Activated T-helper 17 cell treated with anti-CD3 and anti-CD28 coated beads, Interleukin-2, amount 50 U/mL, for 72 hours (primary cell): ENCODE results near the gene ZDHHC12. TPM values are rescaled to one million over a fixed set of nuclear protein-coding genes. Genes with fewer than 3 reads are reported as not detected.
A peak's percentile ranks its signal among the peaks of the same experiment; 100 is the strongest.

Source experiments
- ATAC-seq: fragments of 150-1000 bp; cut with Tn5 transposase; replicated peaks from 2 replicates; pipeline ENCODE4 v1.10.0; 2021; ENCODE audit warnings: mild to moderate bottlenecking, moderate library complexity
- H3K27ac Mint-ChIP-seq: one replicate; pipeline ENCODE4 v1.8.0; 2022; ENCODE audit warnings: mixed read lengths
- H3K27me3 Mint-ChIP-seq: one replicate; pipeline ENCODE4 v1.8.0; 2022; ENCODE audit warnings: mixed read lengths
- H3K36me3 Mint-ChIP-seq: one replicate; pipeline ENCODE4 v1.8.0; 2022; ENCODE audit warnings: low read depth, mild to moderate bottlenecking, mixed read lengths
- H3K4me1 Mint-ChIP-seq: one replicate; pipeline ENCODE4 v1.8.0; 2022; ENCODE audit warnings: mixed read lengths
- H3K4me3 Mint-ChIP-seq: one replicate; pipeline ENCODE4 v1.8.0; 2022; ENCODE audit warnings: mild to moderate bottlenecking, mixed read lengths
- H3K9me3 Mint-ChIP-seq: one replicate; pipeline ENCODE4 v1.8.0; 2022; ENCODE audit warnings: mixed read lengths
- total RNA-seq, 2 donors: library from RNA; stranded (reverse); gene quantifications; one replicate each; pipeline ENCODE4 v1.2.3, GENCODE V29; 2022

Gene ZDHHC12
- total RNA-seq, 2 donors from 2014 or later: 44.8 to 60.9 TPM

DNA sequence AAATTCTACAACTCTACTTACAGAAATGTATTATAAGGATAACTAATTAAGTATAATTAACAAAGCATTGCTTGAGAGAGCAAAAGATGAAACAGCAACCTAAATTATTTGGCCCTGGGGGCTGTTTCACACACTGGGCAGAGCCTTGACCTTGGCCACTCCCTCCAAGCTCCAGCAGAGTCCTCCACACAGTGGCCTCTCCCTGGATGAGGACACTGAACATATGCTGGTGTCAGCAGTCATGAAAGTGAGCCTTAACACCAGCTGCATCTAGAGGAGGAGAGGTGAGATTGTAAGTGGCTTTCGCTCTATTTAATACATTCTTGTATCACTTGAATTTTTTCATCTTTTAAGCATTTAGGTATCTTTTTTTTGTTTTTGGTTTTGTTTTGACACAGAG lies 23.3 kb upstream of the ZDHHC12 start:
- Mint-ChIP-seq H3K36me3 (peaks cover 3% of the 10 kb centered on the region), H3K27me3 (no peaks in the 10 kb centered on the region), H3K27ac (no peak overlapping the region), H3K9me3 (no peaks in the 10 kb centered on the region), H3K4me3 (no peak overlapping the region), H3K4me1 (no peaks in the 10 kb centered on the region)
- no peak for ATAC-seq

GRCh38 chr9:128743421-128743820 lies 19.5 kb upstream of the ZDHHC12 start:
- Mint-ChIP-seq H3K4me1 (no peaks in the 10 kb centered on the region), H3K27me3 (no peaks in the 10 kb centered on the region), H3K4me3 (no peak overlapping the region), H3K9me3 (no peaks in the 10 kb centered on the region), H3K36me3 (peaks cover 6% of the 10 kb centered on the region), H3K27ac (no peak overlapping the region)
- no peak for ATAC-seq

DNA sequence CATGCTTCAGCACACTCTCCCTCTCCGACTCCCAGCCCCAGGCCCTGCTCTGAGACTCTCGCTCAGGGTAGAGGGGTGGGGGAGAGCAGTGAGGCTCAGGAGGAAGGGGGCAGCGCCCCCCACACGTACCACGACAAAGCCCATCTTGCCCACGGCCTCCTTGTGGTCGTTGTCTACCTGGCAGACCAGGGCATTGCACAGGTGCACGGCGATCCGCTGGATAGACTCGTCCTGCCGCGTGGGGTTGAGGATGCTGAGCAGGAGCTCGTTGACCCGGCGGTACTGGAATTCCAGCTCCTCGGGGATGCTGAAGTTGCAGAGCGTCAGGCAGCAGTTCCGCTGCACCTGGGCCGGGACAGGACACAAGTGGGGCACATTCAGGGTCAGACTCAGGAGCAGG lies 18.5 kb upstream of the ZDHHC12 start:
- Mint-ChIP-seq H3K4me1 (no peaks in the 10 kb centered on the region), H3K27ac (no peak overlapping the region), H3K4me3 (no peak overlapping the region), H3K36me3 (peaks cover 9% of the 10 kb centered on the region), H3K9me3 (no peaks in the 10 kb centered on the region), H3K27me3 (no peaks in the 10 kb centered on the region)
- ATAC-seq: no peak

DNA sequence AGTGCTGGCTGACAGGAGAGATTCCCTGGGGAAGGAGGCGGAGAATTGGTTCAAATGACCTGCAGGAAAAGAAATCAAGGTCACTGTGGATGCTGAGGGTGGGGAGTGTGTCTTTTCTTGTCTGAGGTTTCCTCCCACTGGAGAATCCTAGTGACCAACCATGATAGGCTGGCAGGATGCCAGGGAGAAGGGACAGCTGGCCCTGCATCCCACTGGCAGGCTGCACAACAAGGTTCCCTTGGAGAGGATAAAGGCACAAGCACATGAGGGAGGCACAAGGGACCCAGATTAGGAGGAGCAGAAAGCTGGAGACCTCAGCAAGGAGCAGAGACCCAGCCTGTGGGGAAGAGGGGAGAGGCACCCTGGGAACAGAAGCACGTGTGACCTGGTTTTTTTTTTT lies 11.4 kb upstream of the ZDHHC12 start:
- Mint-ChIP-seq H3K4me1 (peaks cover 4% of the 10 kb centered on the region), H3K27me3 (no peaks in the 10 kb centered on the region), H3K27ac (peak overlapping the region; percentile 60), H3K36me3 (peaks cover 31% of the 10 kb centered on the region), H3K4me3 (no peak overlapping the region), H3K9me3 (no peaks in the 10 kb centered on the region)
- no peak for ATAC-seq

DNA sequence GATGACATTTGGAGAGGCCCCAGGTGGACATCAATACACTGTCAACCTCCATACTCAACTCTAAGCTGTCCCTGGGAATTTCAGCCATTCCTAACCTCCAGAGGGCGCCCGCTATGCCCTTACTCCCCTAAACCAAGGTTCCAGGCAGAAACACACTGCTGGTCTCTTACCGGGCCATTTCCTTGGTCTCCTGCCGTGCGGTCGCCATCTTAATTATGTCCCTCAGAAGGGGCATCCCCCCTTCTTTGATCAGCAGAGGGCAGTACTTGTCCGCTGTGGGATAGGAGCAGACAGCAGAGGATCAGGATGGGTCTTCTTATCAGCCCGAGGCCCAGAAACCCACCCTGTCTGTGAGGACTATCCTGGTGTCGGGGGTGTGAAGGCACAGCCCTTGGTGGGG lies 9.3 kb upstream of the ZDHHC12 start:
- Mint-ChIP-seq H3K4me3 (no peak overlapping the region), H3K27me3 (no peaks in the 10 kb centered on the region), H3K9me3 (no peaks in the 10 kb centered on the region), H3K4me1 (peaks cover 4% of the 10 kb centered on the region), H3K27ac (no peak overlapping the region), H3K36me3 (peaks cover 31% of the 10 kb centered on the region)
- no peak for ATAC-seq

GRCh38 chr9:128732576-128732975 lies 8.6 kb upstream of the ZDHHC12 start:
- Mint-ChIP-seq H3K36me3 (peaks cover 30% of the 10 kb centered on the region), H3K4me3 (no peak overlapping the region), H3K27ac (no peak overlapping the region), H3K9me3 (no peaks in the 10 kb centered on the region), H3K4me1 (peaks cover 4% of the 10 kb centered on the region), H3K27me3 (no peaks in the 10 kb centered on the region)
- ATAC-seq: no peak

GRCh38 chr9:128731691-128732090 lies 7.8 kb upstream of the ZDHHC12 start:
- Mint-ChIP-seq H3K4me3 (no peak overlapping the region), H3K36me3 (peaks cover 24% of the 10 kb centered on the region), H3K27me3 (no peaks in the 10 kb centered on the region), H3K27ac (no peak overlapping the region), H3K4me1 (peaks cover 4% of the 10 kb centered on the region), H3K9me3 (no peaks in the 10 kb centered on the region)
- ATAC-seq: no peak

DNA sequence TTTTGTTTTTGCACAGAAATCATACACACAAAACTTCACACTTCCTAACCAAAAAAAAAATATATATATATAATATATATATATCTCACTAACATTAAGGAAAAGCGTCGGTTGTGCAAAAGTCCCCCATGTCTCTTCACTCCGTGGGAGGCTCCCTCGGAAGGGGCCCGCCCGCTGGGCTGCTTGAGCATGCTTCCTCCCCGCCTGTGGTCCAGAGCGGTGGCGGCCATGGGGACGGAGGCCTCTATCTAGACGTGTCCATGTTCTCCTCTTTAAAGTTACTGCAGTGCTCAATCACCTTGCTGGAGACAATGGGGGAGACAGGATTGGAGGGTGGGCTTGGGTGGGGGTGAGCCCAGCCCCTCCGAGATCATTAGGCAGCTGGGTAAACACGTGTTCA lies 7.2 kb upstream of the ZDHHC12 start:
- H3K27ac Mint-ChIP-seq: no peak overlapping the region
- H3K36me3 Mint-ChIP-seq: peaks cover 24% of the 10 kb centered on the region
- ATAC-seq: no peak
- peaks cover 4% of the 10 kb centered on the region for H3K4me1 Mint-ChIP-seq
- no peaks in the 10 kb centered on the region for H3K27me3 Mint-ChIP-seq
- H3K4me3 Mint-ChIP-seq: no peak overlapping the region
- no peaks in the 10 kb centered on the region for H3K9me3 Mint-ChIP-seq

GRCh38 chr9:128729766-128730517 lies 6.0 kb upstream of the ZDHHC12 start:
- H3K4me1 Mint-ChIP-seq: peaks cover 7% of the 10 kb centered on the region
- H3K9me3 Mint-ChIP-seq: no peaks in the 10 kb centered on the region
- no peaks in the 10 kb centered on the region for H3K27me3 Mint-ChIP-seq
- peak overlapping the region; percentile 38 for H3K27ac Mint-ChIP-seq
- H3K4me3 Mint-ChIP-seq: no peak overlapping the region
- peaks cover 18% of the 10 kb centered on the region for H3K36me3 Mint-ChIP-seq
- no peak for ATAC-seq

- Mint-ChIP-seq H3K27me3 (no peaks in the 10 kb centered on the region), H3K4me1 (peaks cover 9% of the 10 kb centered on the region), H3K36me3 (peaks cover 18% of the 10 kb centered on the region), H3K4me3 (no peak overlapping the region), H3K9me3 (no peaks in the 10 kb centered on the region), H3K27ac (peak overlapping the region; percentile 38)
- ATAC-seq: no peak
Measured at GRCh38 chr9:128729302-128729701, 5.4 kb upstream of the ZDHHC12 start.

- Mint-ChIP-seq H3K9me3 (no peaks in the 10 kb centered on the region), H3K27me3 (no peaks in the 10 kb centered on the region), H3K36me3 (peaks cover 15% of the 10 kb centered on the region), H3K4me3 (no peak overlapping the region), H3K4me1 (peaks cover 9% of the 10 kb centered on the region), H3K27ac (no peak overlapping the region)
- ATAC-seq: no peak
Measured at GRCh38 chr9:128728298-128728697, 4.4 kb upstream of the ZDHHC12 start.

DNA sequence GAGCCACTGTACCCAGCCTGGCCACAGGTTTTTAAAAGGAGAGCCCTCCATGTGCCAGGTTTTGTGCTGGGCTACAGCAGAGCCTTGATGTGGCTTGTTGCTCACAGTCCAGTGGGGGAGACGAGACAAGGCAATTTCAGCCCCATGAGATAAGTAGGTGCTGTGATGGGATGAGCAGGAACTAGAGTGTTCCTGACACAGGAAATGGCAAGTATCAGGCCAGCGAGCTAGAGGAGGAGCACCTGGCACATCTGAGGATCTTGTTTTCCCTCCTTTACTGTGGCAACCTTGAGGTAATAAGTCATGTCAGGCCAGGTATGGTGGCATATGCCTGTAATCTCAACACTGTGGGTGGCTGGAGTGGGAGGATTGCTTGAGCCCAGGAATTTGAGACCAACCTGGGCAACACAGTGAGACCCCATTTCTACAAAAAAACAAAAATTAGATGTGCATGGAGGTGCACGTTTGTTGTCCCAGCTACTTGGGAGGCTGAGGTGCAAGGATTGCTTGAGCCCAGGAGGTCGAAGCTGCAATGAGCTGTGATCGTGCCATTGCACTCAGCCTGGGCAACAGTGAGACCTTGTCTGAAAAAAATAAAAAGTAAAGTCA lies 3.8 kb upstream of the ZDHHC12 start:
- ATAC-seq: no peak
- H3K9me3 Mint-ChIP-seq: no peaks in the 10 kb centered on the region
- no peaks in the 10 kb centered on the region for H3K27me3 Mint-ChIP-seq
- H3K4me1 Mint-ChIP-seq: peaks cover 12% of the 10 kb centered on the region
- H3K4me3 Mint-ChIP-seq: no peak overlapping the region
- H3K36me3 Mint-ChIP-seq: peaks cover 11% of the 10 kb centered on the region
- peak overlapping the region; percentile 74 for H3K27ac Mint-ChIP-seq

DNA sequence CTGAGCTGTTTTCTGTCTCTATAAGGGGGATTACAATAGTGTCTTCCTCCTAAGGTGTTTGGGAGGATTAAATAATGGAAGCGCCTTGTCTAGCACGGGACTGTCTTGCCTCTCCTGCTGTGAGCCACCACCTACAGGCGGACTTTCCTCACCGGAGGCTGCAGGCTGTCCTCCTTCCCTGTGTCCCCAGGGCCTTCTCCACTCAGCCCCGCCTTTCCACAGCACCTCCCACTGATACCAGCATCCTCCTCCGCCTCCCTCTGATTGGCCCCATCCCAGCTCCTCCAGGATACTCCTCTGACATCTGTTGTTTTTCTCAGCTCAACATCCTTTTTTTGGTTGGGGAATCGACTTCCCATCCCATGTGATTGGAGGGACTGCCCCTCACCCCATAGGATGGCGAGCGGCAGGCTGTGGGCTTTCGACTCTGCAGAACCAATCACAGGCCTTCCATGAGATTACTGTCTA lies 851 bp upstream of the ZDHHC12 start:
- ATAC-seq: peak; percentile 57
- Mint-ChIP-seq H3K27me3 (no peaks in the 10 kb centered on the region), H3K4me1 (peaks cover 18% of the 10 kb centered on the region), H3K9me3 (no peaks in the 10 kb centered on the region), H3K4me3 (peak overlapping the region; percentile 96), H3K27ac (peak overlapping the region; percentile 94), H3K36me3 (peaks cover 24% of the 10 kb centered on the region)

- Mint-ChIP-seq H3K36me3 (peaks cover 25% of the 10 kb centered on the region), H3K4me1 (peaks cover 18% of the 10 kb centered on the region)
Measured at GRCh38 chr9:128723352-128723865, 518 bp downstream of the ZDHHC12 start.

More at GRCh38 chr9:128723352-128723865, 518 bp downstream of the ZDHHC12 start:
- no peaks in the 10 kb centered on the region for H3K27me3 Mint-ChIP-seq
- H3K27ac Mint-ChIP-seq: peak overlapping the region; percentile 94
- H3K4me3 Mint-ChIP-seq: peak overlapping the region; percentile 96
- ATAC-seq: no peak
- no peaks in the 10 kb centered on the region for H3K9me3 Mint-ChIP-seq
